GM19324 (cell line): Measurements from ENCODE around the gene MESP2.

Experiments
- ATAC-seq: cut with Tn5 transposase; IDR thresholded peaks from one replicate; pipeline ENCODE4 v1.9.1; 2021; ENCODE audit warnings: mild to moderate bottlenecking, moderate library complexity; ENCODE audit not compliant: unreplicated experiment, low FRiP score

MESP2 gene, protein sequence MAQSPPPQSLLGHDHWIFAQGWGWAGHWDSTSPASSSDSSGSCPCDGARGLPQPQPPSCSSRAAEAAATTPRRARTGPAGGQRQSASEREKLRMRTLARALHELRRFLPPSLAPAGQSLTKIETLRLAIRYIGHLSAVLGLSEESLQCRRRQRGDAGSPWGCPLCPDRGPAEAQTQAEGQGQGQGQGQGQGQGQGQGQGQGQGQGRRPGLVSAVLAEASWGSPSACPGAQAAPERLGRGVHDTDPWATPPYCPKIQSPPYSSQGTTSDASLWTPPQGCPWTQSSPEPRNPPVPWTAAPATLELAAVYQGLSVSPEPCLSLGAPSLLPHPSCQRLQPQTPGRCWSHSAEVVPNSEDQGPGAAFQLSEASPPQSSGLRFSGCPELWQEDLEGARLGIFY

DNA sequence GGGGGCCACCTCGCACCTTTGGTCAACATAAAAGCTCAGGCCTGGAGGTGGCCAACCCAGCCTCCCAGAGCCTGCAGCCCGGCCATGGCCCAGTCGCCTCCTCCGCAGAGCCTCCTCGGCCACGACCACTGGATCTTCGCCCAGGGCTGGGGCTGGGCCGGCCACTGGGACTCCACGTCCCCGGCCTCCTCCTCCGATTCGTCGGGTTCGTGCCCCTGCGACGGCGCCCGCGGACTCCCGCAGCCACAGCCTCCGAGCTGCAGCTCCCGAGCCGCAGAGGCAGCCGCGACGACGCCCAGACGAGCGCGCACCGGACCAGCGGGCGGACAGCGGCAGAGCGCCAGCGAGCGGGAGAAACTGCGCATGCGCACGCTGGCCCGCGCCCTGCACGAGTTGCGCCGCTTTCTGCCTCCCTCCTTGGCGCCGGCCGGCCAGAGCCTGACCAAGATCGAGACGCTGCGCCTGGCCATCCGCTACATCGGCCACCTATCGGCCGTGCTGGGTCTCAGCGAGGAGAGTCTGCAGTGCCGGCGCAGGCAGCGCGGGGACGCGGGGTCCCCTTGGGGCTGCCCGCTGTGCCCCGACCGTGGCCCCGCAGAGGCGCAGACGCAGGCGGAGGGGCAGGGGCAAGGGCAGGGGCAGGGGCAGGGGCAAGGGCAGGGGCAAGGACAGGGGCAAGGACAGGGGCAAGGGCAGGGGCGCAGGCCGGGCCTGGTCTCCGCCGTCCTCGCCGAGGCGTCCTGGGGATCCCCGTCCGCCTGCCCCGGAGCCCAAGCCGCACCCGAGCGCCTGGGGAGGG lies at the start of gene MESP2:
MESP2 (plus strand) TSS at position 59 of the 799 bp plus-strand sequence; CDS start at position 85, 26 bp downstream.
- peak; percentile 52 for ATAC-seq

- no peak for ATAC-seq
Measured at GRCh38 chr15:89728254-89728653, 47.9 kb upstream of the MESP2 start.

- no peak for ATAC-seq
Measured at GRCh38 chr15:89731275-89731674, 44.9 kb upstream of the MESP2 start.

DNA sequence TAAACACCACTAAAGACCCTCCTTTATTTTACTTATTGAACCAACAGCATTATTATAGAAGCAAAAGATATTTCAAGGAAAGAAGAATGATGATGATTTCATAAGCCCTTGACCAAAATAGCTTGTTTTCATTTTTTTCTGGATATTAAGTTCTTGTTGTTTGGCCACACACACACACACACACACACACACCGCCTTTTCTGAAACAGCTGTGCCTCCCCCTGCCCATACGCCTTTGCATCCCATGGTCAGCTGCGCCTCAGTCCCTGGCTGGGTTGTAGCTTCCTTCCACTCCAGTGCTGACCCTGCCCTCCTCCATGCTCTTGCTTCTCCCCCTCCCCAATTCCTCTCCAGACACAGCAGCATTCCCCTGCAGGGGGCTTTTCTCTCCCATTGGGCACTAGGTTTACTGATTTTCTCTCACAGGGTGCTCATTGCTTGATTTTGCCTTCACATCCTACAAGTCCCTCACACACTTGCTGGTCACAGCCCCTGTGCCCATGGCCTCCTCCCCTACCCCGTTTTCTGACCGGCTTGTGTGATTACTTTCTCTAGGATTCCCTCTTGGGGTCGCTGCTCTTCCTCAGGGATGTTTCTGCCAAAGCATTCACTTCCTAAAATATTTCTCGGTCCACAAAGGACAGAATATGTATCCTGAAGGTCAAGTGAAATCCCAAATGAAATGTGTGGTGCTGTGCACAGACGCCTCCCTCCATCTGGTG lies 43.5 kb upstream of the MESP2 start:
- ATAC-seq = no peak

DNA sequence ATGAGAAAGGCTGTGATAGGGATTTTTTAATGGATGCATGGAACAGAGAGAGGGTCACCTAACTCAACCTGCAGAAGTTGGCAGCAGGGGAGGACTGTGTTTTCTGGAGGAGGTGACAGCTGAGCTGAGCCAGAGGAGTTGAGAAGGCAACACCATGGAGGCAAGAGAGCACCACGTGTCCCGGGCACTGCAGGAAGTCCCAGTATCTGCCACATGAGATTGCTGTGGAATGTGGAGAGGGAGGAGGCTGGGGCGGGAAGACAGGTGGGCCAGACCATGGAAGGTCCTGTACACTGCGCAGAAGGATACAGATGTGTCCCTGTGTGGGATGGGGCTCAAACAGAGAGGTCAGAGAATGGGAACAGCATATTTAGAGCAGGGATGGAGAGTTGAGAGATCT lies 40.4 kb upstream of the MESP2 start:
- ATAC-seq = no peak

- ATAC-seq = no peak
Measured at GRCh38 chr15:89740137-89740536, 36.0 kb upstream of the MESP2 start.

DNA sequence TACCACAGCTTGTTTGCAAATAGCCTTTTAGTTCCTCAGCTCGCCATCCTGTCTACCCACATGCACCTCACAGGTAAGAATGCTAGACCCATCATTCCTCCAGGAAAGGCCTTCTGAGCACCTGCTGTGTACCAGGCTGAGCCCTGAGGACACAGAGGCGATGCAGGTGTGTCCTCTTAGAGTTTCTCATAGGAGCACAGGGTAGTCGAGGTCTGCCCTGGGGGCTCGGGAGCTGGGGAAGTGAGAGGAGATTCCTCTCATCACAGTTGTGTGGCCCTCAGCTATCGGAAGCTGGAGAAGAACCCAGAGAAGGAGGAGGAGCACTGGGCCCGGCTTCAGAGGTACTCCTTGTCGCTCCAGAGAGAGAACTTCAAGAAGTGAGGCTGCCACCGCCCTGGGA lies 33.1 kb upstream of the MESP2 start:
- no peak for ATAC-seq

GRCh38 chr15:89743594-89743993 lies 32.5 kb upstream of the MESP2 start:
- no peak for ATAC-seq

- no peak for ATAC-seq
Measured at GRCh38 chr15:89745131-89745530, 31.0 kb upstream of the MESP2 start.

- no peak for ATAC-seq
Measured at GRCh38 chr15:89745768-89746167, 30.4 kb upstream of the MESP2 start.

- ATAC-seq = no peak
Measured at GRCh38 chr15:89746386-89746780, 29.7 kb upstream of the MESP2 start.

- no peak for ATAC-seq
Measured at GRCh38 chr15:89747708-89748682, 28.1 kb upstream of the MESP2 start.

- no peak for ATAC-seq
Measured at GRCh38 chr15:89749054-89749453, 27.1 kb upstream of the MESP2 start.

DNA sequence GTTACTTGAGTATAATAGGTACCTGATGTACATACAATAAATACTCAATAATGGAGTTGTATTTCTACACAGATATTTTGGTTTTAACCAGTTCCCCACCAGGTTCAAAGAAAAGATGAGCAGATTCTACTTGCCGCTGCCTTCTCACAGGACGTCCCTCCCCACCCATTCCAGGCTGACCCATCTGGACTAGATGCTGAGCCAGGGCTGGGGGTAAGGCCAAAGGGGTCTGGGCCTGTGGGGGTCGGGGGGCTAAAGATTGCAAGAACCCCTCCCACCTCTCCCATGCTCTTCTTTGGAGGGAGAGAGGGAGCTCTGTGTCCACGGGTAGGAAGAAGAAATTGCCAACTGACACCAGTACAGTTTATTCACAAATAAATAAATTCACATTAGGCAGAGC lies 26.6 kb upstream of the MESP2 start:
- ATAC-seq = no peak

- peak; percentile 14 for ATAC-seq
Measured at GRCh38 chr15:89749951-89750559, 26.1 kb upstream of the MESP2 start.

DNA sequence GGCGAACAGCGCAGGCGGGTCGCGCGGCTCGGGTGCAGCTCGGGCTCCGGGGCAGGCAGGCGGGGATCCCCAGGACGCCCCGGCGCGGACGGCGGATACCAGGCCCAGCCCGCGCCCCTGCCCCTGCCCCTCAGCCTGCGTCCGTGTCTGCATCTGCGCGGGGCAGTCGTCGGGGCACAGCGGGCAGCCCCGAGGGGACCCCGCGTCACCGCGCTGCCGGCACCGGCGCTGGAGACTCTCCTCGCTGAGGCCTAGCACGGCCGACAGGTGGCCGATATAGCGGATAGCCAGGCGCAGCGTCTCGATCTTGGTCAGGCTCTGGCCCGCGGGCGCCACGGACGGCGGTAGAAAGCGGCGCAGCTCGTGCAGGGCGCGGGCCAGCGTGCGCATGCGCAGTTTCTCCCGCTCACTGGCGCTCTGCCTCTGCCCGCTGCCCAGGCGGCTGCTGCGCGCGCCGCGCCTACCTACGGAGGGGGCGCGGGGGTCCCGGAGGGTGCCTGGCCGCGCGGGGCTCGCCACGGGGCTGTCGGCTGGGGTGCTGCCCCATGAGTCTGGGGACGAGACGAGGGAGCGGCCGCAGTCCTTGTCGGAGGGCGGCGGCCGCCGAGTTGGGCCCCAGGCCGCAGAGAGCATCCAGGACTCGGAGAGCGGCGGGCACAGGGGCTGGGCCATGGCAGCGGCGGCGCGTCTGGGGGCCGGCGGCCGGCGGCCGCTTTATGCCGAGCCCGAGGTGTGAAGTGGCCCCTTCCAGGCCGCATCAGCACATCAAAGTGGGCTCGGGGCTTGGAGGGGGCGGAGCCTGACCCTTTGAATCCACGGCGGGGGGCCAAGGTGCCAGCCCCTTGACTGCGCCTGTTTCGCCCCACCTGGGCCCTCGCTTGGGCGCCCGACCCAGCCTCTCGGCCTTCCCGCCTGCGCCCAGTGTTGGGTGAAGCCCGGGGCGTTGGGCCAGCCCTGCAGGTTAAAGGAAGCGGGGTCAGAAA lies 25.3 kb upstream of the MESP2 start, which contains the start of gene MESP1:
MESP1 (minus strand) TSS at position 690 of the 983 bp plus-strand sequence; CDS start at position 672, 18 bp downstream.
- peak; percentile 80 for ATAC-seq

DNA sequence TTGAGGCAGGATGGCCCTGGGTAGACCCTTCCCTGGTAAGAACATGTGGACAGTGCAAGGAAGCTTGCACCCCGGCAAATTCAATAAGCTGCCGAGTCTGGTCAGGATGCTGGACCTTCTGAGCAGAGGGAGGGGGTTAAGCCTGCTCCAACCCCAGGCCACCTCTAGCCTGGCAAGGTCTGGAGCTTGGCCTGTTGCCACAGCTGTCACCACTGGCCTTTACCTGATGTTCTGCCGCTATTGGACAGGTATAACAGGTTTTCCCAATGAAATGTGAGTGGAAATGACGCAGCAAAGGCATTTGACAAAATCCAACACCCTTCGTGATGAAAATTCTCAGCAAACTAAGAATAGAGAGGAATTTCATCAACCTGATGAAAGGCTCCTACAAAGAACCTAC lies 24.4 kb upstream of the MESP2 start:
- ATAC-seq = no peak

DNA sequence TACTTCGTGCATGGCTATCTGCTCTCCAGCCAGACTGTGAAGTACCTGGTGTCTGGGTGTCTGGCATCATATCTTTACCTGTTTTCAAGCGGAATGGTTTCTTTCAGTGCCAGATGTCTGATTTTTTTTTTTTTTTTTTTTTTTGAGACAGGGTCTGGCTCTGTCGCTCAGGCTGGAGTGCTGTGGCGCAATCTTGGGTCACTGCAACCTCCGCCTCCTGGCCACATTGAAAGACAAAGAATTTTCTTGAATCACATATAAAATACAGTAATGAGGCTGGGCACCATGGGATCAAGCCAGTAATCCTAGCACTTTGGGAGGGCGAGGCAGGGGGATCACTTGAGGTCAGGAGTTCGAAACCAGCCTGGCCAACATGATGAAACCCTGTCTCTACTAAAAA lies 22.3 kb upstream of the MESP2 start:
- ATAC-seq = no peak
